HFF-Myc (cell line): Measurements from ENCODE around the gene SLC35F4.

Experiments used
- DNase-seq: peaks from one replicate; pipeline ENCODE4 v3.0.0-alpha.2; 2011; ENCODE audit warnings: low read depth; ENCODE audit errors: extremely low read depth
- H3K4me3 ChIP-seq: replicated peaks from 2 replicates; pipeline ENCODE4 v1.5.1; 2011; ENCODE audit warnings: low read depth, mild to moderate bottlenecking, control low read depth, low read length
- CTCF ChIP-seq: IDR thresholded peaks from 2 replicates; pipeline ENCODE4 v1.5.1; 2012; ENCODE audit warnings: mild to moderate bottlenecking, low read depth, low read length, control low read depth; ENCODE audit errors: missing control alignments

The SLC35F4 gene

GRCh38 chr14:57660208-57660607 lies 205.7 kb downstream of the SLC35F4 start:
- no peak for TF ChIP-seq CTCF
- H3K4me3 ChIP-seq: no peak overlapping the region
- no peak for DNase-seq

GRCh38 chr14:57659052-57659451 lies 206.8 kb downstream of the SLC35F4 start:
- no peak for DNase-seq
- no peak for TF ChIP-seq CTCF

GRCh38 chr14:57657487-57657886 lies 208.4 kb downstream of the SLC35F4 start:
- TF ChIP-seq CTCF: no peak
- DNase-seq: no peak
- H3K4me3 ChIP-seq: no peak overlapping the region

More at GRCh38 chr14:57659052-57659451, 206.8 kb downstream of the SLC35F4 start:
- H3K4me3 ChIP-seq: no peak overlapping the region

- TF ChIP-seq CTCF: no peak
- no peak overlapping the region for H3K4me3 ChIP-seq
- no peak for DNase-seq
Observed at GRCh38 chr14:57656853-57657252, 209.0 kb downstream of the SLC35F4 start.

DNA sequence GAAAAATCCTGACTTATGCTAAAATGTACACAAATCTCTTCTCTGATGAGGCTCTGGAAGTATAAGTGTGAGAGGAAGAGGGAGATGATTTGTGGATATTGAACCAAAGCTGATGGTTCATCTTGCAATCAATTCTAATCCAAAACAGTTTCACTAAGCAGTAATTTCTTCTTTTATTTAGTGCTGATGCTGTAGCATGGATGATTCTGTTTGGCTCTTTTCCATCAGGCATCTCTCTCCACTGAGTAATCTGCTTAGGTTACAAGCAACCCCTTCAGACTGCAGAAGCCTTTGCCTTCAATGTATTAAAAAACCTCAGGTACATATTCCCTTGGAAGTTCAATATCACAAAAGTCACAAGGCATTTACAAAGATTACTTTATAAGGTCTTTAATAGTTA lies 213.1 kb downstream of the SLC35F4 start:
- no peak overlapping the region for H3K4me3 ChIP-seq
- DNase-seq: no peak
- TF ChIP-seq CTCF: no peak

DNA sequence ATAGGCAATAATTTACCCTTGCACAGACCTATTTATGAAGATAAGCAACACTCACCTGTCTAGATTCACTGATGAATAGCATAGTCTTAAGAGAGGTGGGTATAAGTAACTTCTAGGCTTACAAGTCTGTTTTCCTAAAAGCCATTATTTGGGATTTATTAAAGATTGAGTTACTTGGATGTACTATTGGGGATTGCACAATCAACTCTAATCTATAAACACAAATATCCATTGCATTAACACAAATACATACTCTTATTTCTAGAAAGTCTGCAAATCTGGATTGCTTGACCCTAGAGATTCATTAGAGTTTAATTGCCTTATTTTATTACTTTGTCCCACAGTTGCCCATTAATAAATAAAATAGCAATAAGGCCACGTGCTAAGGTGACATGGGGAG lies 224.1 kb downstream of the SLC35F4 start:
- DNase-seq: no peak
- H3K4me3 ChIP-seq: no peak overlapping the region
- no peak for TF ChIP-seq CTCF

GRCh38 chr14:57640036-57640435 lies 225.9 kb downstream of the SLC35F4 start:
- no peak overlapping the region for H3K4me3 ChIP-seq
- no peak for TF ChIP-seq CTCF
- DNase-seq: no peak
